DMS 273 treated with DMSO at 0.1 percent for 48 hours (cell line): ENCODE results near the gene ACOT13.
"Not testable (repeated sequence)": the region's sequence is repeated elsewhere in the genome, so short reads cannot be mapped to it uniquely, and the experiment has no call there.

ENCODE experiments used
- DNase-seq: peaks from one replicate; lab custom pipeline; 2025; lab: John Stamatoyannopoulos, UW

Gene ACOT13

DNA sequence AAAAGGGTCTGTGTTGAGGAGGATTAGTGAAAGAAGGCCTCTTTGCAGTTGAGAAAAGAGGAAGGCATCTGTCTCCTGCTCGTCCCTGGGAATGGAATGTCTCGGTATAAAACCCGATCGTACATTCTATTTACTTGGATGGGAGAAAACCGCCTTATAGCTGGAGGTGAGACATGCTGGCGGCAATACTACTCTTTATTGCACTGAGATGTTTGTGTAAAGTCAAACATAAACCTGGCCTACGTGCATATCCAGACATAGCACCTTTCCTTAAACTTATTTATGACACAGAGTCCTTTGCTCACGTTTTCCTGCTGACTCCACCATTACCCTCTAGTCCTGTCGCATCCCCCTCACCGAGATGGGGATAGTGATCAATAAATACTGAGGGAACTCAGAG lies 4.6 kb upstream of the ACOT13 start:
- DNase-seq, result no peak

DNA sequence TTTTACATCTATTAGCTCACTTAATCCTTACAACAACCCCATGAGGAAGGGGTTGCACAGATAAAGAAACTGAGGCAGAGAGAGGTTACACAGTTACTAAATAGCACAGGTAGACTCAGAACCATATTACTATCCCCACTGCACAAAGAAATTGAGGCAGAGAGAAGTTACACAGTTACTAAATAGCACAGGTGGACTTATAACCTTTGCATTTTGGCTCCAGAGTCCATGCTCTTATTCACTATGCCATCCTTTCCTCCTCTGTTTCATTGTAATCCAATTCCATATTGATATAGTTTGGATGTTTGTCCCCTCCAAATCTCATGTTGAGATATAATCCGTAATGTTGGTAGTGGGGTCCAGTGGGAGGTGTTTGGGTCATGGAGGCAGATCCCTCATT lies 3.7 kb upstream of the ACOT13 start:
- DNase-seq, result no peak

GRCh38 chr6:24664046-24664987 lies 2.6 kb upstream of the ACOT13 start:
- DNase-seq, result no peak

DNA sequence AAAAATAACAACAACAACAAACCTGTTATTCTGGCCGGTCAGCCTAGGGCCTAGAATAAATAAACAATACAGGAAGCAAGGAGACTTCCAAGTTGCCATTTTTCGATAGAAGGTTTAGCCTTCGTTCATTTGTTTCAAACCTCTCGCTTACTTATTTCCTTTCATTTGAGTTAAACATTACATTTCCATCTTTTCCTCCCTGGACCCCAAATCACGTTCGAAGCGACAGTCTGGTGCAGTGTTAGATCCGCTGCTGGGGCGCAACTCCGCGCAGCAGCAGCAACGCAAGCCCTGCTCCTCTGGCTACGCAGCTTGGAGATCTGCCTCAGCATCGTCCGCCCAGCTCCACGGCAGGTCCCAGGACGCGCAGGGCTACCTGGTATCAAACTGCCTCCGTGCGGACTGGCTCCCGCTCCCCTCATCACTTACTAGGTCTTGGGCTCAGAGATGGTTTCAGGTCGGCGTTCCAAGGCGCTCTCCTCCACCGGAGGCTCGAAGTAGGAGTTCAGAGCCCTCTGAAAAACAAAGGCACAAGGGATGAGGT lies 708 bp upstream of the ACOT13 start:
- DNase-seq, result no peak

DNA sequence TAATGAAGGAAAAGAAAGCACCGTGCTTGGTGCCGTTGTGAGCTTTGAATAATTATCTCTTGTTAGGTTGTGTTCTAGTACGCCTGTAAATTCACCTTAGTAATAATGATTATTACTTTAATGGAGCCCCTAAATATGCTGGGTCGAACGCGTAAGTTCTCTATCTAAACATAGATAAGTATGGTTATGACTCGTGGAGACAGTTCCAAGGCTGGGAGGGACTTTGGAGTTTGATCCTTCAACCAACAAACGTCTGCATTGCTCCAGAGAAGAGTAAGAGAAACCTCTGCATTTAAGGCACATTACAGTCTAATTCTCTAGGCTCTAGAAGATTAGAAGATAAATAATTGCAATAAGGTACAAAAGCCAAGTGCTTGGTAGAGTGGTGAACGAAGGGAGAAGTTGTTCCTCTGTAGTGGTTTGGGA lies 514 bp downstream of the ACOT13 start:
- DNase-seq, result no peak

DNA sequence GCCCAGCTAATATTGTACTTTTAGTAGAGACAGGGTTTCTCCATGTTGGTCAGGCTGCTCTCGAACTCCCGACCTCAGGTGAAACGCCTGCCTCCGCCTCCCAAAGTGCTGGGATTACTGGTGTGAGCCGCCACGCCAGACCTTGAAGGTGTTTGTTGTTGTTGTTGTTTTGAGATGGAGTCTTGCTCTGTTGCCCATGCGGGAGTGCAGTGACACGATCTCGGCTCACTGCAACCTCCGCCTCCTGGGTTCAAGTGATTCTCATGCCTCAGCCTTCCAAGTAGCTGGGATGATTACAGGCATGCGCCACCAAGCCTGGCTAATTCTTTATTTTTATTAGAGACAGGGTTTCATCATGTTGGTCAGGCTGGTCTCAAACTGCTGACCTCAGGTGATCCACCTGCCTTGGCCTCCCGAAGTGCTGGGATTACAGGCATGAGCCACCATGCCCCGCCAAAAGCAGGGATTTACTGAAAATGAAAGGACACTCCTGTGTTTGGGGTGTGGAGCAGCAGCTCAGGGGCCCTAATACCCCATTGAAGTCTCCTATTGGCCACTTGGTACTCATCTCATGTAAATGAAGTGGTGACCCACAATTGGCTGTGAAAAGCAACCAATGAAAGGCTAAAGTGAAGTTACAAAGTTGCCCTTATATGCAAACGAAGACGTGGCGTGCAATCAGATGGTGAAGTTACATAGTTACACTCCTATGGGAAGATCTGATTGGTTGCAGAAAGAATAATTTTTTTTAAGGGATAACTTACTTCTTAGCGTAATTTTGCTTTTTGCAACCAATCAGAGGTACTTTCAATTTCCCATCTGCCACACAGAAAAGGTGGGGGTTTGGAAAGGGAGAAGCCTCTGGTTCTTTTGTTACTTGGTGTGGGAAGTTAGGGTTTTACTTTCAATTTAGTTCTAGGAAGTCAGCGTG lies 1.5 kb downstream of the ACOT13 start:
- not testable (repeated sequence) for DNase-seq

DNA sequence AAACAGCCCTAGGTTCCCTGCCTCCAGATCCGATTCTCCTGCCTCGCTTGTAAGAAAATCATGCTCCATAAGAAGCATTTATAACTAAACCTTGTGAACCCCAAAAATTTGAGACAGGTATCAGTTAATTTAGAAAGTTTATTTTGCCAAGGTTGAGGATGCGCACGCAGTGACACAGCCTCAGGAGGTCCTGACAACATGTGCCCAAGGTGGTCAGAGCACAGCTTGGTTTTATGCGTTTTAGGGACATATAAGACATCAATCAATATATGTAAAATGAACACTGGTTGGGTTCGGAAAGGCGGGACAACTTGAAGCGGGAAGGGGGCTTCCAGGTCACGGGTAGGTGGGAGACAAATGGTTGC lies 2.1 kb downstream of the ACOT13 start:
- DNase-seq, result no peak

- DNase-seq, result not testable (repeated sequence)
These were observed 3.6 kb downstream of the ACOT13 start for GRCh38 chr6:24670492-24670891.

DNA sequence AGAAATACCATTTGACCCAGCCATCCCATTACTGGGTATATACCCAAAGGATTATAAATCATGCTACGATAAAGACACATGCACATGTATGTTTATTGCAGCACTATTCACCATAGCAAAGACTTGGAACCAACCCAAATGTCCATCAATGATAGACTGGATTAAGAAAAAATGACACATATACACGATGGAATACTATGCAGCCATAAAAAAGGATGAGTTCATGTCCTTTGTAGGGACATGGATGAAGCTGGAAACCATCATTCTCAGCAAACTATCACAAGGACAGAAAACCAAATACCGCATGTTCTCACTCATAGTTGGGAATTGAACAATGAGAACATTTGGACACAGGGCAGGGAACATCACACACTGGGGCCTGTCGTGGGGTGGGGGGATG lies 4.2 kb downstream of the ACOT13 start:
- not testable (repeated sequence) for DNase-seq

DNA sequence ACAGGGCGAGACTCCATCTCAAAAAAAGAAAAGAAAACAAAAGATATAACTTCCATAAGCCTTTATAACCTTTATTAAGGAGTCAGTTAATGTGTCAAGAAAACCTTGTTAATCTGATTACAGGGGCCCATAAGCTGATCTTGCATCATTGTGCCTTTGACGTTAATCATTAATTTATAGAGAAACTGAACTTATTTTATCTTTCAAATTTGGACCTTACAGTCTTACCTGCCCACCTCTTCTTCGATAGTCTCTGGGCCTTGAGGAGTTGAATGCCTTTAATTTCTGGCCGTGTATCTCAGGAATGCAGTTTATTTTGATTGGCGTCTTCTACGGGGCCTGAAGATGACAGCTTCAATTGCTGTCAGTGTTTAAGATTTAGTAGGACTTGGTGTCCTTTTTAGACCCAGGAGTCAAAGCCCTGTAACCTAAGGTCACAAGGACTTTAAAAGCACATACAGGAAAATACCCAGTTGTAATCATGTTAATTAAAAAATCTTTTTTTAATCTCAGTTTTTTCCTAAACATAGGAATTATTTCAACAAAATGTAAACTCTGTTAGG lies 5.8 kb downstream of the ACOT13 start:
- no peak for DNase-seq

- no peak for DNase-seq
These were observed 6.7 kb downstream of the ACOT13 start for GRCh38 chr6:24673625-24674024.

DNA sequence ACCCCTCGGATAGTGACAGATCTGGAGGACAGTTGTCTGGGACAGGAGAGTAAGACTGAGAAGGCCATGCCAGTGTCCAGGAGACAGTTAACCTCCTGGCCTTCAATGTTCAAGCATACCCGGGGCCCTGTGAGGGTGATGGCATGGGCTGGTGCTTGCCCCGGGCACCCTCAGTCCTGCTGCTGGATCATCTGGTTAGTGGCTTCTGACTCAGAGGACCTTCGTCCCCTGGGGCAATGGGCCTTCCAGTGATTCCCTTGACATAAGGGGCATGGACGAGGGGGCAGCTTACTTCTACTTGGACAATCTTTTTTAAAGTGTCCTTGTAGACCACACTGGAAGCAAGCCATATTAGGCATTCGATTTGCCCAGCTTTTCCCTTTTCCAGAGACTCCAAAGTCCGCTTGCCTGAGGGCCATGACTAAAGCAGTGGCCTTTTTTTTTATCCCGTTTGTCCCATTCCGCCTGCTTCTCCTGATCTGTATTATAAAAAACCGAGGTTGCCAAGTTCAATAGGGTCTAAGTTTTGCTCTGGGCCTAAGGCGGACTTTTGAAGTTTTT lies 12.0 kb downstream of the ACOT13 start:
- DNase-seq, result not testable (repeated sequence)

- DNase-seq, result no peak
These were observed 13.7 kb downstream of the ACOT13 start for GRCh38 chr6:24680582-24680981.

DNA sequence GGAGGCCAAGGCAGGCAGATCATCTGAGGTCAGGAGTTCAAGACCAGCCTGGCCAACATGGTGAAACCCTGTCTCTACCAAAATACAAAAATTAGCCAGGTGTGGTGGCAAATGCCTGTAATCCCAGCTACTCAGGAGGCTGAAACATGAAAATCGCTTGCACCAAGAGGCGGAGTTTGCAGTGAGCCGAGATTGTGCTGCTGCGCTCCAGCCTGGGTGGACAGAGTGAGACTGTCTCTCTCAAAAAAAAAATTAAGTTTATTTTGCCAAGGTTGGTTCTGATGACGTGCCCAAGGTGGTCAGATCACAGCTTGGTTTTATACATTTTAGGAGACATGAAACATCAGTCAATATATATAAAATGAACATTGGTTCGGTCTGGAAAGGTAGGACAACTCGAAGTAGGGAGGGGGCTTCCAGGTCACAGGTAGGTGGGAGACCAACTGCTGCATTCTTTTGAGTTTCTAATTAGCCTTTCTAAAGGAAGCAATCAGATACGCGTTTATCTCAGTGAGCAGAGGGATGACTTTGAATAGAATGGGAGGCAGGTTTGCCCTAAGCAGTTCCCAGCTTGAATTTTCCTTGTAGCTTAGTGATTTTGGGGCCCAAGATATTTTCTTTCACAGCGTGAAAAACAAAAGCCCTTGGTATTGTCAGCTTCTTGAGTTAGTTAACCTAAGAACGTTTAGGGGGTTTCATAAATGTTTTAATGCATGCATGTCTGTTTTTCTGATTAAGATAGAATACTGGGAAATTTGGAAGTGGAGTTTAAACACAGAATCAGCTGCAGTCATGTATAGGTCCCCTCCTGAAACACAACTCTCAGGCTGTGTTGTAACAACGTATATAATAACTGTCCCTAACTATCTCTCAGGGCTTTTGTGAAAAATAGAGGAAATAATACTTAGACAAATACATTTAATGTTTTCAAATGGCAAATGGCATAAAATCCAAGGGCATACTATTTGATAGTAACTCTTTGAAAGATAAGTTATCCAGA lies 16.7 kb downstream of the ACOT13 start:
- DNase-seq, result no peak

DNA sequence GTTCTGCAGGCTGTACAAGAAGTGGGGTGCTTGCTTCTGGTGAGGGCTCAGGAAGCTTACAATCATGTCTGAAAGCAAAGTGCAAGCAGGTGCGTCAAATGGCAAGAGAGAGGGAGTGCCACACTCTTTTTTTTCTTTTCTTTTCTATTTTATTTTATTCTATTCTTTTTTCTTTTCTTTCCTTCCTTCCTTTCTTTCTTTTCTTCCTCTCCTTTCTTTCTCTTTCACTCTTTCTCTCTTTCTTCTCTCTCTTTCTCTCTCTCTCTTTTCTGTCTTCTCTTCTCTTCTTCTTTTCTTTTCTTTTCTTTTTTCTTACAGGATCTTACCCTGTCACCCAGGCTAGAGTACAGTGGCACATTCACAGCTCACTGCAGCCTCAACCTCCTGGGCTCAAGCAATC lies 19.5 kb downstream of the ACOT13 start:
- no peak for DNase-seq

DNA sequence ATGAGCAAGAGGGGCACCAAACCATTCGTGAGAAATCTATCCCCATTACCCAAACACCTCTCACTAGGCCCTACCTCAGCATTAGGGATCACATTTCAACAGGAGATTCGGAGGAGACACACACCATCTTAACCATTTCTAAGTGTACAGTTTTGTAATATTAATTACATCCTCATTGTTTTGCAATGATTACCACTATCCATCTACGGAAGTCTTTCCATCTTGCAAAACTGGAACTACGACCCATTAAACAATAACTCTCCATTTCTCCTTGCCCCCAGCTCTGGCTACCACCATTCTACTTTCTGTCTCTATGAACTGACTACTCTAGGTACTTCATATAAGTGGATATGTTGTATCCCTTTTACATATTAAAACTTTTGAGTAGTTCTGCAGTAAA lies 20.1 kb downstream of the ACOT13 start:
- no peak for DNase-seq

GRCh38 chr6:24689964-24690363 lies 23.1 kb downstream of the ACOT13 start:
- no peak for DNase-seq

DNA sequence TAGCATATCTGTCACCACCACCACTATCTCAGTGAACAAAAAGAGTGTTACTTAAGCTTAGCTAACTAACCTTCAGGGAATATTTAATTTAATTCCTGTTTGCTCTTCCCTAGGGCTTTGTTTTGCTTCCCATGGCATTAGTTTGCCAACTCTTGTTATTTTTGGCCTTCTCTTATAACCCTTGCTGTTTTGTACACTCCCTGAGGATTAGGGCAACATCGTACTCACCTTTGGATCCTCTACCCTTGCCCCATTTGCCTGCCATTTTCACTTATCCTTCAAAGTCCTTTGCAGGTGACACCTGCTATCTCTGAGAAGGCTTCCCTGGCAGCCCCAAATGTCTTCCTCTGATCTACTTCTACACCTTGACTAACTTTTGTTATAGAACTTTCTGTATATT lies 23.7 kb downstream of the ACOT13 start:
- no peak for DNase-seq

GRCh38 chr6:24691550-24691949 lies 24.7 kb downstream of the ACOT13 start:
- no peak for DNase-seq

- no peak for DNase-seq
These were observed 25.1 kb downstream of the ACOT13 start for GRCh38 chr6:24692003-24692402.

DNA sequence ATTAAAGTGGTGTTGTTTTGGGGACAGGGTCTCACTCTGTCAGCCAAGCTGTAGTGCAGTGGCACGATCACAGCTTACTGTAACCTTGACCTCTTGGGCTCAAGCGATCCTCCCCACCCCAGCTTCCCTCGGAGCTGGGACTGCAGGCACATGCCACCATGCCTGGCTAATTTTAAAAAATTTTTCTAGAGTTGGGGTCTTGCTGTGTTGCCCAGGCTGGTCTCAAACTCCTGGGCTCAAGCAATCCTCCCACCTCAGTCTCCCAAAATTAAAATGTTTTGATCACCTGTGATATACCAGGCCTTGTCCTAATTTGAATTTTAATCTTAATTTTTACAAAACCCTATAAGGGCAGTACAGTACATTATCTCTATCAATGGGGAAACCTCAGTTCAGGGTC lies 25.5 kb downstream of the ACOT13 start:
- no peak for DNase-seq
